Measurements from ENCODE around the gene MELTF.

DNA sequence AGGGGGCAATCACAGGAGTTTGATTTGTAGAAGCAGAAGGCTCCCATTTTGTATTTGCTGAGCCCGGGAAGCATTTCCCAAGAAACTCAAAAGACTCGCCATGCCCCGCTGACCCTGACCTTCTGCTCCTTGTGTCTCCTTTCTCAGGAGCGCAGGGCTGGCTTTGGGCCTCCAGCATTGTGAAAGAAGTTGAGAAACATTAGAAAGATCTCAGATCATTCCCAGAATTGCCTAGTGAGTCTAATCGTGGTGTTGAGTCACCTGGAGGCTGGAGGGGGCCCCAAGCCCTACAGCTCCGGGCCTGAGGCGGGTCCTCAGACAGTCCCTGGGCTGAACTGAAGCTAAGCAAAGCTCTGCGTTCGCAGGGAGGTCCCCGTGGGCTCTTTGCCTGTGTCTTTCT, 50.1 kb downstream of the MELTF start:
- TF ChIP-seq CTCF (IDR thresholded peaks at IDR 0.05; ENCODE audit: poor library complexity) (no peak), EZH2phosphoT487 (IDR thresholded peaks at IDR 0.05; ENCODE audit: low read depth, severe bottlenecking, unreplicated experiment) (no peak), EZH2 (IDR thresholded peaks at IDR 0.05; ENCODE audit: borderline replicate concordance) (no peak)

All from hepatocyte (in vitro differentiated cells).